Measurements from ENCODE around the gene KRT37.

Gene KRT37

DNA sequence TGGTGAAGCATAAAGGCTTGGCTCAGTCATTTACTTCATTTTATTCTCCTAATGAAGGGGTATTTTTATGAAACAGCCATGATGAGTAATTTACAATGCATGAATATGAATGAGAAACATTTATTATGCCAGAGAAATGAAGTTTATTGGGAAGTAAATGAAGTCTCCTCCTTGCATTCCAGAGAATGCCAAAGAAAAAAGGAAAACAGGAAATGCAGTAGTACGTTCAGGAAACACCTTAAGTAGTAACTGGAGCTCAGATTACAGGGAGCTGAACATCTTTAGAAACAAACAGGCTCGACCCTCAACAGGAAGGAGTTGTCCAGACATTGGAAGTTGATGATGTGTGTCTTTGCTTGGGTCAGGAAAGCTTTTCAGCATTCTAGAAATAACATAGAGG, 46.8 kb downstream of the KRT37 start:
- H3K4me3 ChIP-seq (ENCODE audit: low read depth, low read length) = no peak overlapping the region
- no peak for TF ChIP-seq CTCF (IDR thresholded peaks at IDR 0.05; ENCODE audit: insufficient read depth, low read depth, low read length, missing control alignments)
- DNase-seq (ENCODE audit: low read depth) = no peak
